Esophagus squamous epithelium (tissue), 4 donors: ENCODE results near the gene SCIN.

Source experiments
- POLR2A ChIP-seq, 4 donors: fragments of 450-650 bp; IDR thresholded peaks; one replicate each; pipeline ENCODE4 v1.6.1; 2017; ENCODE audit warnings: antibody characterized with exemption in 4 of 4, mild to moderate bottlenecking in 4 of 4, moderate library complexity in 3 of 4
- TF ChIP-seq, protein P1 (sequence below), 6 experiments: fragments of 450-650 bp in 4 of 6; fragments of 200-600 bp in 2 of 6; sonication (generic) in 2 of 6; IDR thresholded peaks; one replicate each; pipeline ENCODE4 v1.5.1; 2016 to 2019; ENCODE audit warnings: antibody characterized with exemption in 6 of 6, mild to moderate bottlenecking in 4 of 6, moderate library complexity in 4 of 6

DNA sequence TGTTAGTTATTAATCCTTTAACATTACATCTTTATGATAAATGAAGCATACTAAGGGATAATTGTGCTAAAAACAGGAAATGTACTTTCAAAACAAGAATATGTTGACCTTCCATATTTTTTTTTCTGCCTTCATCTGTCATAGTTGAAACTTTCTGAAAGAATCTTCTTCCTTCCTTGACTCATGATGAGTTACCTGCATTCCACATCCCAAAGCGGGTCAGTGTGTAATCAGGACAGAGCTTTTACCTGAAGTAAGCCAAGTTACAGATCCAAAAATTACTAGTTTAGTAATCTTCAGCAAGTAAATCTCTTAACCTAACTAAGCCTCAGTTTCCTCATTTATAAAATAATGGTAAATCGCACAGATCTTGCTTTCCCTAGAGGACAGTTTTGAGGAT, 103.5 kb downstream of the SCIN start:
- TF ChIP-seq, protein P1, sequence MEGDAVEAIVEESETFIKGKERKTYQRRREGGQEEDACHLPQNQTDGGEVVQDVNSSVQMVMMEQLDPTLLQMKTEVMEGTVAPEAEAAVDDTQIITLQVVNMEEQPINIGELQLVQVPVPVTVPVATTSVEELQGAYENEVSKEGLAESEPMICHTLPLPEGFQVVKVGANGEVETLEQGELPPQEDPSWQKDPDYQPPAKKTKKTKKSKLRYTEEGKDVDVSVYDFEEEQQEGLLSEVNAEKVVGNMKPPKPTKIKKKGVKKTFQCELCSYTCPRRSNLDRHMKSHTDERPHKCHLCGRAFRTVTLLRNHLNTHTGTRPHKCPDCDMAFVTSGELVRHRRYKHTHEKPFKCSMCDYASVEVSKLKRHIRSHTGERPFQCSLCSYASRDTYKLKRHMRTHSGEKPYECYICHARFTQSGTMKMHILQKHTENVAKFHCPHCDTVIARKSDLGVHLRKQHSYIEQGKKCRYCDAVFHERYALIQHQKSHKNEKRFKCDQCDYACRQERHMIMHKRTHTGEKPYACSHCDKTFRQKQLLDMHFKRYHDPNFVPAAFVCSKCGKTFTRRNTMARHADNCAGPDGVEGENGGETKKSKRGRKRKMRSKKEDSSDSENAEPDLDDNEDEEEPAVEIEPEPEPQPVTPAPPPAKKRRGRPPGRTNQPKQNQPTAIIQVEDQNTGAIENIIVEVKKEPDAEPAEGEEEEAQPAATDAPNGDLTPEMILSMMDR (IDR thresholded peaks at IDR 0.05), result no peak
- TF ChIP-seq POLR2A (IDR thresholded peaks at IDR 0.05), result no peak
